GM18511 (cell line): ENCODE data around the gene VWF.

Experiments used
- ATAC-seq: cut with Tn5 transposase; IDR thresholded peaks from one replicate; pipeline ENCODE4 v1.9.1; 2021; ENCODE audit warnings: mild to moderate bottlenecking, moderate library complexity; ENCODE audit not compliant: unreplicated experiment

The VWF gene

DNA sequence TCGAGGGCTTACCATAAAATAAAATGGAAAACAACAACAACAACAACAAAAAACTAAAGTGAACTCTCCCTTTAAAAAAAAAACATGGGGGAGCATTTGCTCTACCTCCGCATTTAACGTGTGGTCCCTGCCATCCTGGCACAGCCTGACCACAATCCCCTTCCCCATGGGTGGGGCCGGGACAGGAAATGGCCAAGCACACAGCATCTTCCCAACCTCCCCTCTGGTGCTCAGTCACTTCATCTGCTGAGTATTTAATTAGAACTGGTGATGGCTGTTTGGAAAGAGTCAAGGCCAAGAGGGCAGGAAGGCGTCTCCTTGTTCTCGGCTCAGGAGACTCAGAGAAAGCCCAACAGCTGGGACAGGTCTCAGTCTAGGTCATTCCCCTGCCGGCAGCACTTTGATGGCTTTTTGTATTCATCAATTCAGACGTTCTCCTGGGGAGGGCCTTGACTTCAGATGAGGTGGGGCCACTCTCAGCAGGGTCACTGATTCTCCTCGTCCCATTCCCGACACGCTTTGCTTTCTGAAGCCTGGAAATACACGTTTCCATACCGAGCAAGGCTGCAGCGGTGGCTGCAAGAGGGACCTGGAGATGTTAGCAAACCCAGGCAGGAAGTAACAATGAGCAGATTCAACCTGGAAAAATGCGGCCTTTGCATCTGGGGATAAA lies 223.8 kb downstream of the VWF start:
- ATAC-seq, result no peak

DNA sequence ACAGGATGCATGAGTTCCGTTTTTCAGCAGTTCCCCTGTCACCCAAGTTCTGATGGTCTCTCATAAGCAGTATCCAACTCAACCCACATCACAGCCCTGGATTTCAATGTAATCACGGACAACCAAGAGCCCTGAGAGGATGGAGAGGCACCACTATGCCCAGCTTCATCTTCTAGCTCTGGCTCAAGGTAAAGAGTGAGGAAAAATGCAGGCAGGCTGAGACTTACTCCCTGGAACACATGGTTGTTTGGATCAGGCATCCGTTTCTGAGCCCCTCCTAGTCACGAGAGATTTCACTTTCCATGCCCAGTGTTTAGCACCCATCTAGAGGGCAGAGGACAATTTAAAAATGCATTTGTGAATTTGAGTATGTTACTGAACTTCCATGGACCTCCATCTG lies 224.4 kb downstream of the VWF start:
- ATAC-seq, result no peak

DNA sequence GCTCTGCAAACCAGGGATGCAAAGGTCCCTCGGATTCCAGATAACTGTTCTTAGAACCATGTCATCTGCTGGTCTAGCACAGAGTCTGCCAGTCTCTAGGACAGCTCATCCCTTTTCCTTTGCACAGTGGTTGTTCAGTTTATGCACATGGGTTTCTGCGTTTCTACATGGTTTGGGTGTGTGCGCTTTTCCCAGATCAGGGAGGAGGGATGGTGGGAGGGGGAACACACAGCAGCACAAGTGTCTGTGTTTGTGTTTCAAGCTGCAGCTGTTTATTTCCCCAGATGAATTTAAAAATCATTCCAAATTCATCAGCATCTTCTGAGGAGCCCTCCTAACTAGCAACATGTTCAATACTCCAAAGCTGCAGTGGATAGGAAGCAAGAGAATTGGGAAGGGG lies 224.8 kb downstream of the VWF start:
- ATAC-seq, result no peak

DNA sequence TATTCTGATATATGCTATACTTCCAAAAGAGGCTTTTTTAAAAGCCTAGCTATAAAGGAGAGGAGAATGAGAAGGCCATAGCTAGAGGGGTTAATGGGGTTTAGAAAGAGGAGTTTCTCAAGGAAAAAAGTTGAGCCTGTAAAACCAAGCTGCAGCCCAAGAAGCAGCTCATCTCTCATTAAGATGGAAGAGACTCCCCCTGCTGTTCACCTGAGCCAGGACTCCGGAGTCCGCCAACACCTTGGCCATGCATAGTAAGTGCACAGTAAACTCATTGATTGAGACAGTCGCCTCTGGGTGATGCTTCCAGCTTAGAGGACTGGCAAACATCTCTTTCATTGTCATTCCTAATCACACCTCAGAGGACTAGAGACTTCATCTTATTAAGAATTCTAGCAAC lies 225.6 kb downstream of the VWF start:
- no peak for ATAC-seq
